SK-N-MC (cell line): ENCODE results near the gene HRH4.

Experiments used
- DNase-seq: peaks from one replicate; pipeline ENCODE4 v3.0.0-alpha.2; 2011; ENCODE audit warnings: low read depth, low spot score
- H3K27ac ChIP-seq: fragments of 200-600 bp; sonication (generic); 2 replicates; pipeline ENCODE4 v1.5.1; 2016; ENCODE audit warnings: mixed run types
- H3K36me3 ChIP-seq: fragments of 200-600 bp; sonication (generic); 2 replicates; pipeline ENCODE4 v1.6.1; 2017; ENCODE audit warnings: antibody characterized with exemption, low read length, mixed read lengths; ENCODE audit not compliant: insufficient read depth
- H3K4me3 ChIP-seq: fragments of 200-600 bp; sonication (generic); 2 replicates; pipeline ENCODE4 v1.5.1; 2016
- H3K9ac ChIP-seq: fragments of 200-600 bp; sonication (generic); 2 replicates; pipeline ENCODE4 v1.8.0; 2017; ENCODE audit warnings: mixed run types, mixed read lengths; ENCODE audit not compliant: insufficient read length
- H3K9me3 ChIP-seq: fragments of 200-600 bp; sonication (generic); 2 replicates; pipeline ENCODE4 v1.6.1; 2017; ENCODE audit warnings: low read depth, mild to moderate bottlenecking, antibody characterized with exemption, low read length, moderate library complexity, mixed read lengths
- EZH2 ChIP-seq: fragments of 200-600 bp; sonication (generic); IDR thresholded peaks from one replicate; pipeline ENCODE4 v1.6.1; 2017; ENCODE audit warnings: antibody characterized with exemption
- FOXP2 ChIP-seq: optimal IDR thresholded peaks from 2 replicates; pipeline ENCODE3; 2011; ENCODE audit warnings: mild to moderate bottlenecking, moderate library complexity; ENCODE audit not compliant: insufficient read depth; ENCODE audit errors: extremely low read length, control extremely low read depth
- POLR2AphosphoS5 ChIP-seq: IDR thresholded peaks from 2 replicates; pipeline ENCODE4 v1.6.1; 2012; ENCODE audit warnings: mild to moderate bottlenecking, low read depth, low read length, borderline replicate concordance

Gene HRH4

DNA sequence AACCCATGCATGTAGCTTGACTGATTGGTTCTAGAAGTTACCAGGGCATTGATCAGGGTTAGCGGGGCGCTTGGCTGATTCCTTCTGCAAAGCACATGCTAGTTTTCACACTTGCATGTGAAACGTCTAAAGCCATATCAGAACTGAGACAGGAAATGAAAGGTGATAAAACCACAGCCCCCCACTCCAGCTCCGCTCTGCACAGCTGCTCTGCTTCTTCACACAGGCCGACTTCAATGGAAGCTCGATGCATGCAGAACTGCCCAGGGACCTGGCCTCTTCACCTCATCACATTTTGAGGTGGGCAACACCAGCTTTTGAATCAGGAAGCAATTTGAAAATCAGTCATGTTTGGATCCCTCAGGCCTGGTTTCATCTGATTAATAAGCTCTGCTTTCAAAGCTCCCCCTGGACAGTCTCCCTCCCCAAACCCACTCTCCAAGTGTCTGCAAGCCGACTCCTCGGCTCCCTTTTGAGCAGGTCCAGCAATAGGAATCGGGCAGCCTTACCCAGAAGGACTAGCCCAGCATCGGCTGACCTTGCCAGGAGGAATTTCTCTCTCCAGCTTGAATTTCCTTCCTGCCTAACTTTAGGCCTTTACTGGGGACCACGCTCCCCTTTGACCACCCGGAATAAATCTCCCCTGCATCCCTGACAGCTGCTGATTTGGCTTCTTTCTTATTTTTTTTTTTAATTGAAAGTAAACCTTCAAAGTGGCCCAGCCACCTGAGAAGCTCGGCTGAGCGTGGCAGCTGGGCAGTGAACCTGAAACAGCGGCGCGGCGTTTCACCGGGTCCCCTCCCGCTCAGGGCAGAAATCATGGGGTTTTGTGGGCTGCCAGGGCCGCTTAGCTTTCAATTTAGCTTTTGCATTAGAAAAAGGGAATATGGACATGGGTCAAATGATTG lies 31.7 kb downstream of the HRH4 start:
- H3K9me3 ChIP-seq = no peaks in the 10 kb centered on the region
- TF ChIP-seq FOXP2 = no peak
- TF ChIP-seq POLR2AphosphoS5 = no peak
- TF ChIP-seq EZH2 = no peak
- DNase-seq = no peak
- no peak overlapping the region for H3K4me3 ChIP-seq
- no peak overlapping the region for H3K9ac ChIP-seq
- no peaks in the 10 kb centered on the region for H3K36me3 ChIP-seq
- H3K27ac ChIP-seq = no peak overlapping the region

- TF ChIP-seq EZH2 (no peak), POLR2AphosphoS5 (no peak), FOXP2 (no peak)
- DNase-seq = no peak
- no peak overlapping the region for H3K4me3 ChIP-seq
- H3K9me3 ChIP-seq = no peaks in the 10 kb centered on the region
- no peak overlapping the region for H3K27ac ChIP-seq
- no peaks in the 10 kb centered on the region for H3K36me3 ChIP-seq
- no peak overlapping the region for H3K9ac ChIP-seq
Measured at GRCh38 chr18:24494586-24494985, 34.1 kb downstream of the HRH4 start.

- DNase-seq = no peak
- Histone ChIP-seq H3K9ac (no peak overlapping the region), H3K27ac (no peak overlapping the region), H3K4me3 (no peak overlapping the region), H3K9me3 (no peaks in the 10 kb centered on the region), H3K36me3 (no peaks in the 10 kb centered on the region)
- TF ChIP-seq FOXP2 (no peak), POLR2AphosphoS5 (no peak), EZH2 (no peak)
Measured at GRCh38 chr18:24497031-24497754, 36.8 kb downstream of the HRH4 start.

- DNase-seq = no peak
- H3K4me3 ChIP-seq = no peak overlapping the region
Measured at GRCh38 chr18:24499814-24500213, 39.4 kb downstream of the HRH4 start.

GRCh38 chr18:24500217-24500616 lies 39.8 kb downstream of the HRH4 start:
- TF ChIP-seq POLR2AphosphoS5 = no peak
- no peak for TF ChIP-seq FOXP2
- TF ChIP-seq EZH2 = no peak
- Histone ChIP-seq H3K27ac (no peak overlapping the region), H3K36me3 (no peaks in the 10 kb centered on the region), H3K9ac (no peak overlapping the region), H3K9me3 (no peaks in the 10 kb centered on the region), H3K4me3 (no peak overlapping the region)
- DNase-seq = no peak

More at GRCh38 chr18:24499814-24500213, 39.4 kb downstream of the HRH4 start:
- no peaks in the 10 kb centered on the region for H3K9me3 ChIP-seq
- no peaks in the 10 kb centered on the region for H3K36me3 ChIP-seq
- no peak overlapping the region for H3K27ac ChIP-seq
- TF ChIP-seq EZH2 = no peak
- TF ChIP-seq POLR2AphosphoS5 = no peak
- TF ChIP-seq FOXP2 = no peak
- H3K9ac ChIP-seq = no peak overlapping the region

DNA sequence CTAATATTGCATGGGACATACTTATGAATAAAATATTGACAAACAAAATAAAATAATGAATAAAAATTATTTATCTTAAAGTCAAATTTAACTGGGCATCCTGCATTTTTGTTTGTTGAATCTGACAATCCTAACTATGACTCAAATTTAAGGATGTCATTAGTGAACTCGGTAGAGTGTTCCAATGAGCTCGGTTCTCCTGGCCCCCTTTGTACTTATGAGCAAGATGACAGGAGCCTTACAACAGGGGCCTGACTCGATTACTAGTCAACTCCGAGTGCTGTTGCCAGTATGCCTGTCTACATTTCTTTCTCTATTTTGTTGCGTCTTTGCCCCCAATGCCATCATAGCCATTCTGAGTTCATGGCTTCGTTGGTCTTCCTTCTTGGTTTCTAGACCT lies 40.3 kb downstream of the HRH4 start:
- no peak overlapping the region for H3K27ac ChIP-seq
- H3K9me3 ChIP-seq = no peaks in the 10 kb centered on the region
- H3K36me3 ChIP-seq = no peaks in the 10 kb centered on the region
- TF ChIP-seq POLR2AphosphoS5 = no peak
- no peak overlapping the region for H3K9ac ChIP-seq
- no peak overlapping the region for H3K4me3 ChIP-seq
- DNase-seq = no peak

DNA sequence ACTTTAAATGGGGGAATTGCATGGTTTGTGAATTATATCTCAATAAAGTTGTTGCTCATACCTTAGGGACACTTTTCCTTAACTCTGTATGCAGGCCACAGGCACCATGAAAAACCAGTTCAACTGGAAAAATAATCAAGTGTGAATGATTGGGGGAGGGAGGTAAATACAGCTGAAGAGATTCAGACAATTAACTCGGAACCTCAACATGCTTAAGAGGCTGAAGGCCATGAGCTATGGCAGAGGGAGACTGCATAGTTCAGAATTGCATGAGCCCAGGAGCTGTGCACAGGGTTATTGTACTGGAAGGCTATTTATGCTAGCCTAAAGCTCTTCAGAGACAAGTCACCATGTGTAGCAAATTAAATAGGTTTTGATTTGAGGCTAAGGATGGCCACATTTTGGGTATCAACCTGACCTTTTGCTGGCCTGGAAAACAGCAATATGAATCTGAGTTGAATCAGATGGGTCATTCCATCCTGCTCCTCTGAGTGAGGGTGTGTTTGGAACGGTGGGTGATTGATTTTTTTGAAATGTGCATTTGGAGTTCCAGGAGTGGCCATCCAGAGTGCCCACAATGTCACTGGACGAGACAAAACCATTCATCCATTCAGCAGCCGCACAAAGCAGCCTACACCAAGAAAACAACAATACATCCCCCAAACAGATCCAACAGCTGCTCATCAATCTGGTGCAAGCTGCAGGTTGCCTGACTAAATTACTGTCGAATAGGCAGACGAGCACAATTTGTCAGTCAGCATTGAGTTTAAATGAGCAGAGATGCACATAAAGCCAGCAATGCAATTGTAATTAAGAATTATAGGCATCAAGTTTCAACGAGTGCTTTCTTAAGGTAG lies 42.5 kb downstream of the HRH4 start:
- Histone ChIP-seq H3K27ac (no peak overlapping the region), H3K9ac (no peak overlapping the region), H3K36me3 (no peaks in the 10 kb centered on the region), H3K4me3 (no peak overlapping the region), H3K9me3 (no peaks in the 10 kb centered on the region)
- TF ChIP-seq FOXP2 (no peak), POLR2AphosphoS5 (no peak), EZH2 (no peak)
- no peak for DNase-seq

- DNase-seq = no peak
- Histone ChIP-seq H3K9ac (no peak overlapping the region), H3K9me3 (no peaks in the 10 kb centered on the region), H3K27ac (no peak overlapping the region), H3K36me3 (no peaks in the 10 kb centered on the region), H3K4me3 (no peak overlapping the region)
- TF ChIP-seq FOXP2 = no peak
- TF ChIP-seq EZH2 = no peak
- TF ChIP-seq POLR2AphosphoS5 = no peak
Measured at GRCh38 chr18:24504401-24504800, 44.0 kb downstream of the HRH4 start.
